Panc1 (cell line): Measurements from ENCODE around the gene SLITRK1. TPM values are rescaled to one million over a fixed set of nuclear protein-coding genes. Genes with fewer than 3 reads are reported as not detected.

Experiments used
- ATAC-seq: fragments of 200-7000 bp; cut with Tn5 transposase; 2 replicates; pipeline ENCODE4 v1.9.1; 2020; ENCODE audit warnings: mild to moderate bottlenecking, moderate library complexity
- BruUV-seq: library from RNA; stranded (reverse); fragments of 400-500 nt; replicated peaks from 2 replicates; lab custom pipeline; 2021; lab: Mats Ljungman, UMichigan
- CTCF ChIA-PET: fragments of 300-600 bp; sonication (Branson Sonifier 250); formaldehyde crosslinking; loops from one replicate; lab custom pipeline; 2022; ENCODE audit warnings: antibody characterized with exemption; lab: Charles Lee
- POLR2A ChIA-PET: fragments of 300-600 bp; sonication (Branson Sonifier 250); formaldehyde crosslinking; loops from one replicate; lab custom pipeline; 2022; ENCODE audit warnings: antibody characterized with exemption; lab: Charles Lee
- DNase-seq: peaks from one replicate; pipeline ENCODE4 v3.0.0-alpha.2; 2010; ENCODE audit warnings: low read depth, low spot score
- H3K27ac ChIP-seq: 2 replicates; pipeline ENCODE4 v1.5.1; 2011; ENCODE audit warnings: mild to moderate bottlenecking, low read length, inconsistent platforms
- H3K27me3 ChIP-seq: fragments of 200-500 bp; sonication (Bioruptor generic); 2 replicates; pipeline ENCODE4 v1.6.0; 2014; ENCODE audit warnings: low read length, inconsistent platforms; ENCODE audit not compliant: control insufficient read depth, insufficient read depth
- H3K36me3 ChIP-seq: fragments of 200-500 bp; sonication (Bioruptor generic); 2 replicates; pipeline ENCODE4 v1.5.1; 2014; ENCODE audit warnings: inconsistent platforms, mild to moderate bottlenecking, low read length, moderate library complexity; ENCODE audit not compliant: control insufficient read depth, insufficient read depth
- H3K4me1 ChIP-seq: 2 replicates; pipeline ENCODE4 v1.5.1; 2011; ENCODE audit warnings: inconsistent platforms, mild to moderate bottlenecking, low read length, moderate library complexity; ENCODE audit not compliant: control insufficient read depth, insufficient read depth
- H3K4me3 ChIP-seq, 2 experiments: 2 replicates each; pipeline ENCODE4 v1.5.1; 2011 to 2012; ENCODE audit warnings: low read depth in 2 of 2, low read length in 2 of 2, mild to moderate bottlenecking in 2 of 2, inconsistent platforms in 1 of 2, moderate library complexity in 1 of 2
- H3K9me3 ChIP-seq: fragments of 200-500 bp; sonication (Bioruptor generic); 2 replicates; pipeline ENCODE4 v1.5.1; 2014; ENCODE audit warnings: low read depth, mild to moderate bottlenecking, inconsistent platforms, low read length, moderate library complexity; ENCODE audit not compliant: control insufficient read depth, insufficient read depth
- CTCF ChIP-seq: fragments of 450-650 bp; IDR thresholded peaks from 2 replicates; pipeline ENCODE4 v1.5.1; 2017; ENCODE audit warnings: mild to moderate bottlenecking
- POLR2AphosphoS5 ChIP-seq: IDR thresholded peaks from 2 replicates; pipeline ENCODE4 v1.6.1; 2012; ENCODE audit warnings: mild to moderate bottlenecking, low read depth, low read length, moderate library complexity
- REST ChIP-seq, 2 experiments: IDR thresholded peaks; 2 replicates each; pipeline ENCODE4 v1.6.1; 2011 to 2012; ENCODE audit warnings: low read depth in 2 of 2, control low read depth in 1 of 2, low read length in 1 of 2, mild to moderate bottlenecking in 1 of 2, moderate library complexity in 1 of 2; ENCODE audit not compliant: insufficient read depth in 1 of 2
- SIN3A ChIP-seq: IDR thresholded peaks from 2 replicates; pipeline ENCODE4 v1.6.1; 2012; ENCODE audit warnings: low read depth, mild to moderate bottlenecking, low read length, moderate library complexity, borderline replicate concordance; ENCODE audit not compliant: insufficient read depth
- TCF7L2 ChIP-seq: IDR thresholded peaks from 2 replicates; pipeline ENCODE4 v1.6.1; 2011; ENCODE audit warnings: mild to moderate bottlenecking, low read depth, low read length, inconsistent platforms
- in situ Hi-C: cut with HindIII; loops from 2 replicates; pipeline ENCODE4 v1.10.0; 2016; ENCODE audit warnings: low sequenced_read_pairs, low pct_unique_long_range_greater_than_20kb
- intact Hi-C: fragments of 100-400 bp; cut with micrococcal nuclease; formaldehyde crosslinking; loops from one replicate; pipeline ENCODE4 v1.10.0; 2022; ENCODE audit not compliant: unreplicated experiment
- total RNA-seq: library from RNA; stranded (reverse); gene quantifications from one replicate; pipeline ENCODE4 v1.2.1, GENCODE V29; 2021; ENCODE audit not compliant: unreplicated experiment

The SLITRK1 gene
- total RNA-seq, 1 experiment from 2014 or later: 0.08 TPM

GRCh38 chr13:83878691-83879430 lies 3.4 kb downstream of the SLITRK1 start:
- intact Hi-C loops (no loop called here), in situ Hi-C loops (no loop called here)
- no TSS peak for BruUV-seq
- Histone ChIP-seq H3K27ac (no peak overlapping the region), H3K4me3 (no peak overlapping the region), H3K4me1 (no peaks in the 10 kb centered on the region), H3K9me3 (no peaks in the 10 kb centered on the region), H3K36me3 (no peaks in the 10 kb centered on the region), H3K27me3 (0 out of 2 replicates have a peak, but pooled peaks cover 2% of the 10 kb centered on the region)
- DNase-seq (no peak), ATAC-seq (no peak)
- POLR2A ChIA-PET: no interaction called here
- CTCF ChIA-PET: no interaction called here
- TF ChIP-seq CTCF: no peak
- no peak for TF ChIP-seq POLR2AphosphoS5
- no peak for TF ChIP-seq SIN3A
- no peak for TF ChIP-seq TCF7L2
- TF ChIP-seq REST (IDR thresholded peaks at IDR 0.05; ENCODE audit: insufficient read depth in 1 of 2, low read depth in 2 of 2, low read length in 1 of 2): no peak

DNA sequence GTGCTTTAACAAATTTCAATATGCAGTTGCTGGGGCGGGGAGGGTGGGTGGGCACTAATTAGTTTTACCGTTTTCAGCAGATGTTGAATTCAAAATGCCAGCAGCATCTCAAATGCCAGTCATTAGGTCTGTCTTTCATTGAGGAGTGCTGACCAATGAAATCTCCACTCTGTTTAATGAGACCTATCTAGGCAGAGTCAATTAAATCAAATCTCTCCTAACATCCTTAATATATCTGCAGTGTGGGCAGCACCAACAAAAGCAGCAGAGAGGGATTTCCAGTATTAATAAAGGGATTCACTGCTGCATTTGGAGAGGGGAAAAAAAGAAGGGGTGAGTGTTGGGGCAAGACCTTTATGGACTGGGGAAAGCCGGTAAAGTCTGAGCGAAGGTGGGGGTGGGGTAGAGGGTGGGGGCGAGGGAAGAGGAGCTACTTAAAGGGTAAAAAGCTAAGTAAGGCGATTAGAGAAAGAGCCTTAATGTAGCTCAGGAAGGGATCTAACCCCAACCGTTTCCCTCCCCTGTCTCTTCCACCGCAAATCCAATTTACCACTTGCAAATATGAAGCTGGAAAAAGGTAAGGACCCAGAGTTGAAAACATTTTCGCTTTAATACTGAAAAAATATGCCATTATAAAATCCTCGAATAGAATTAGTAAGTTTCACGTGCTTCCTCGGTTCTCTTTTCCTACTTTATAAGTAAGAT lies 4.5 kb downstream of the SLITRK1 start:
- no peak for DNase-seq

More for the DNA sequence above, 4.5 kb downstream of the SLITRK1 start:
- Histone ChIP-seq H3K4me1 (no peaks in the 10 kb centered on the region), H3K27me3 (0 out of 2 replicates have a peak, but pooled peaks cover 2% of the 10 kb centered on the region), H3K36me3 (no peaks in the 10 kb centered on the region), H3K27ac (no peak overlapping the region), H3K4me3 (no peak overlapping the region), H3K9me3 (no peaks in the 10 kb centered on the region)
- in situ Hi-C loops (no loop called here), intact Hi-C loops (no loop called here)
- no peak for ATAC-seq
- ChIA-PET POLR2A (no interaction called here), CTCF (no interaction called here)
- TF ChIP-seq TCF7L2: no peak
- TF ChIP-seq CTCF: no peak
- no peak for TF ChIP-seq POLR2AphosphoS5
- no peak for TF ChIP-seq SIN3A
- no peak for TF ChIP-seq REST (IDR thresholded peaks at IDR 0.05; ENCODE audit: insufficient read depth in 1 of 2, low read depth in 2 of 2, low read length in 1 of 2)
- no TSS peak for BruUV-seq
